Adrenal gland (tissue), 12 donors: Measurements from ENCODE around the gene ATP8A2. TPM values are rescaled to one million over a fixed set of nuclear protein-coding genes. Genes with fewer than 3 reads are reported as not detected.

Experiments
- DNase-seq, 7 donors: peaks; one replicate each; pipeline ENCODE4 v3.0.0-alpha.2; 2019 to 2020
- H3K27ac ChIP-seq, 5 donors: fragments of 200-600 bp; sonication (generic) in 4 of 5; 1 replicate in 3 of 5; 2 replicates in 2 of 5; pipeline versions ENCODE4 v1.5.1 to v1.8.0; 2016 to 2020; ENCODE audit warnings: mild to moderate bottlenecking in 1 of 5
- H3K27me3 ChIP-seq: fragments of 200-600 bp; 2 replicates; pipeline ENCODE4 v1.8.0; 2021
- H3K36me3 ChIP-seq, 2 donors: fragments of 200-600 bp; replicated peaks in 1 of 2; 1 replicate in 1 of 2; 2 replicates in 1 of 2; pipeline versions ENCODE4 v1.5.1 to v1.8.0; 2018 to 2022
- H3K4me1 ChIP-seq, 2 donors: fragments of 200-600 bp; replicated peaks in 1 of 2; 1 replicate in 1 of 2; 2 replicates in 1 of 2; pipeline versions ENCODE4 v1.5.1 to v1.8.0; 2018 to 2021
- H3K4me3 ChIP-seq, 4 donors: fragments of 200-600 bp; sonication (generic) in 3 of 4; one replicate each; pipeline ENCODE4 v1.5.1; 2016 to 2018
- H3K9me3 ChIP-seq, 3 donors: fragments of 200-600 bp; sonication (generic) in 1 of 3; replicated peaks in 1 of 3; 1 replicate in 2 of 3; 2 replicates in 1 of 3; pipeline versions ENCODE4 v1.5.1 to v1.8.0; 2016 to 2021
- POLR2A ChIP-seq, 2 donors: fragments of 450-650 bp; IDR thresholded peaks; one replicate each; pipeline ENCODE4 v1.6.1; 2017; ENCODE audit warnings: antibody characterized with exemption in 2 of 2, mild to moderate bottlenecking in 2 of 2, moderate library complexity in 1 of 2
- WGBS, 4 donors: extraction: QIAGEN DNeasy Blood & Tissue Kit in 2 of 4; methylation state at CpG; one replicate each; pipeline versions ENCODE4 v1.1.5 to v1.1.7; 2013 to 2017; 5-methylcytosine and 5-hydroxymethylcytosine counted together
- intact Hi-C, 2 donors: fragments of 100-400 bp; cut with DNase I; formaldehyde crosslinking; loops; one replicate each; pipeline versions ENCODE4 v1.14.1 to v1.15.0; 2022 to 2023
- polyA plus RNA-seq, 3 donors: library from polyadenylated mRNA; stranded (reverse); fragments of 200-250 nt in 2 of 3; fragments of 350-450 nt in 1 of 3; fragmentation: Illumina TruSeq in 1 of 3; extraction: RNeasy Lipid Tissue Mini Kit (QIAGEN cat#74804) in 1 of 3; gene quantifications; one replicate each; pipeline ENCODE4 v1.2.3, GENCODE V29; 2013 to 2014
- total RNA-seq, 9 donors: library from RNA; depleted of rRNA in 4 of 9; stranded (reverse); fragments of >200 nt in 4 of 9; fragments of 120-200 nt in 1 of 9; fragmentation: NEBNext Ultra II Directional in 1 of 9; extraction: Animal tissue kit (Norgen Biotek cat#: 25700) in 1 of 9; gene quantifications; one replicate each; pipeline versions ENCODE4 v1.1.0 to v1.2.4, GENCODE V29; 2013 to 2023
- TF ChIP-seq, protein P1 (sequence below), 6 experiments: fragments of 450-650 bp in 4 of 6; fragments of 200-600 bp in 2 of 6; sonication (generic) in 1 of 6; IDR thresholded peaks; 1 replicate in 5 of 6; 2 replicates in 1 of 6; pipeline versions ENCODE4 v1.5.1 to v1.8.0; 2016 to 2021; ENCODE audit warnings: antibody characterized with exemption in 6 of 6, mild to moderate bottlenecking in 2 of 6, moderate library complexity in 1 of 6
- donor health status: healthy with polysubstance abuse.
- donor health status: Bipolar disorder and iron deficiency.
- donor health status: DM: yes; HTN: yes; CAD: no.
- donor health status: DM: no; HTN: no; CAD: no.
- donor health status: DM: no; HTN: no; CAD: no.
- donor health status: DM: yes; HTN: yes; CAD: no.

ATP8A2 gene
- total and polyA plus RNA-seq, 12 donors: 0.77 to 14.0 (median 4.3) TPM

DNA sequence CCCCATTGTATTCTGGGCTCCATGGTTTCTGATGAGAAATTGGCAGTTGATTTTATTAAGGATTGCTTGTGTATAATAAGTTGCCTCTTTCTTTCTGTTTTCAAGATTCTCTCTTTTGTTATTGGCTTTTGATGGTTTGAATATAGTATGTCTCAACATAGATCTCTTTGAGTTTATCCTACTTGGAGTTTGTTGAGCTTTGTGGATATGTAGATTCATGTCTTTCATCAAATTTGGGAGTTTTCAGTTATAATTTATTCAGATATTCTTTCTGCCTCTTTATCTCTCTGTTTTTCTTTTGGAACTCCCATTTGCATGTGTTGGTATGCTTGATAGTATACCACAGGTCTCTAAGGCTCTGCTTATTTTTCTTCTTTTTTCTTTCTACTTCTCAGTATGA lies 296.6 kb downstream of the ATP8A2 start:
- DNase-seq: no peak
- H3K36me3 ChIP-seq: no peaks in the 10 kb centered on the region
- H3K9me3 ChIP-seq: peaks cover 0 to 4% (median 0%) of the 10 kb centered on the region in 3 donors
- no peak overlapping the region for H3K27ac ChIP-seq
- no peak overlapping the region for H3K4me3 ChIP-seq
- no peaks in the 10 kb centered on the region for H3K4me1 ChIP-seq
- TF ChIP-seq, protein P1, sequence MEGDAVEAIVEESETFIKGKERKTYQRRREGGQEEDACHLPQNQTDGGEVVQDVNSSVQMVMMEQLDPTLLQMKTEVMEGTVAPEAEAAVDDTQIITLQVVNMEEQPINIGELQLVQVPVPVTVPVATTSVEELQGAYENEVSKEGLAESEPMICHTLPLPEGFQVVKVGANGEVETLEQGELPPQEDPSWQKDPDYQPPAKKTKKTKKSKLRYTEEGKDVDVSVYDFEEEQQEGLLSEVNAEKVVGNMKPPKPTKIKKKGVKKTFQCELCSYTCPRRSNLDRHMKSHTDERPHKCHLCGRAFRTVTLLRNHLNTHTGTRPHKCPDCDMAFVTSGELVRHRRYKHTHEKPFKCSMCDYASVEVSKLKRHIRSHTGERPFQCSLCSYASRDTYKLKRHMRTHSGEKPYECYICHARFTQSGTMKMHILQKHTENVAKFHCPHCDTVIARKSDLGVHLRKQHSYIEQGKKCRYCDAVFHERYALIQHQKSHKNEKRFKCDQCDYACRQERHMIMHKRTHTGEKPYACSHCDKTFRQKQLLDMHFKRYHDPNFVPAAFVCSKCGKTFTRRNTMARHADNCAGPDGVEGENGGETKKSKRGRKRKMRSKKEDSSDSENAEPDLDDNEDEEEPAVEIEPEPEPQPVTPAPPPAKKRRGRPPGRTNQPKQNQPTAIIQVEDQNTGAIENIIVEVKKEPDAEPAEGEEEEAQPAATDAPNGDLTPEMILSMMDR (IDR thresholded peaks at IDR 0.05): no peak
- no peak for TF ChIP-seq POLR2A (IDR thresholded peaks at IDR 0.05)
- no peaks in the 10 kb centered on the region for H3K27me3 ChIP-seq
- intact Hi-C loops: no loop called here

DNA sequence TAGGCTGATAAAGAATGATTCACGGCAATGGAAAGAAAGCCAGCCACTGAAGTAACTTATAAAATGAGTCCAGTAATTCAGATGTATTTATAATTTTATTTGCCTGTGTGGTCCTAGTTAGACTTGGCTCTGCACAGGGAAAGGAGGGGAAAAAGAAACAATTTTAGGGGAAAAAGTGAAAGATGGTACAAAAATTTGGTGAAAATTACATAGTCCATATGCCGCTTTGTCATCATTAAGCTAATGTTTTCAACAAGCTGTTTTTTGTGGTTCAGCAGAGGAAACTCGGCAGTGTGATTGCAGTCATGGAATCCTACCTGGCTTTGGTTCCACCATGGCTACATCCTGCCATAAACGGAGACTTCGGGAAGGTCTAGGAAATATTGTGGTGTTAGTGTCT lies 301.9 kb downstream of the ATP8A2 start:
- no peak overlapping the region for H3K4me3 ChIP-seq
- no peaks in the 10 kb centered on the region for H3K4me1 ChIP-seq
- WGBS, 4 donors: 85 to 92% (median 90%) methylated on average over 5 of the region's 5 CpGs
- H3K9me3 ChIP-seq: peaks cover 0 to 4% (median 0%) of the 10 kb centered on the region in 3 donors
- H3K27ac ChIP-seq: no peak overlapping the region
- DNase-seq: no peak
- intact Hi-C loops: no loop called here
- H3K36me3 ChIP-seq: no peaks in the 10 kb centered on the region
- TF ChIP-seq, protein P1 (IDR thresholded peaks at IDR 0.05): no peak
- no peak for TF ChIP-seq POLR2A (IDR thresholded peaks at IDR 0.05)
- H3K27me3 ChIP-seq: no peaks in the 10 kb centered on the region

DNA sequence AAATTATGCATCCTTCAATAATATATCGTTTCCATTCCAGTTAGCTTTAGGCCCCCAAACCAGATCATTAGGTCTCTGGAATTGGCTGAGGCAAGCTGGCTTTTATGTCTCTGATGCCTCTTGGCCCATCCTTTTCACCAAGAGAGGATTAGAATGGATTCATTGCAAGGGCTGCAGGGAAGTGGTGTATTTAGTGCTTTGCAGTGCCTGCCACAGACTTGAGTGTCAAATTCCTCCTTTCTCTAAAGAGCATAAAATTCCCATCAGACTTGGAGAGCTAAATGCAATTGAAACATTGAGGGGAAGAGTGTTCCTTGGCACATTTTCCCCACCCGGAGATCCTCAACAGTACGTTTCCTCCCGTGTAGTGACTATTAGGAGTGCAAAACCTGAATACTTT lies 302.6 kb downstream of the ATP8A2 start:
- Histone ChIP-seq H3K27me3 (no peaks in the 10 kb centered on the region), H3K4me1 (no peaks in the 10 kb centered on the region), H3K36me3 (no peaks in the 10 kb centered on the region), H3K4me3 (no peak overlapping the region), H3K9me3 (no peaks in the 10 kb centered on the region), H3K27ac (no peak overlapping the region)
- WGBS, 4 donors: 79 to 91% (median 87%) methylated on average over 4 of the region's 4 CpGs
- intact Hi-C loops: no loop called here
- no peak for DNase-seq
- TF ChIP-seq, protein P1 (IDR thresholded peaks at IDR 0.05): no peak
- TF ChIP-seq POLR2A (IDR thresholded peaks at IDR 0.05): no peak

DNA sequence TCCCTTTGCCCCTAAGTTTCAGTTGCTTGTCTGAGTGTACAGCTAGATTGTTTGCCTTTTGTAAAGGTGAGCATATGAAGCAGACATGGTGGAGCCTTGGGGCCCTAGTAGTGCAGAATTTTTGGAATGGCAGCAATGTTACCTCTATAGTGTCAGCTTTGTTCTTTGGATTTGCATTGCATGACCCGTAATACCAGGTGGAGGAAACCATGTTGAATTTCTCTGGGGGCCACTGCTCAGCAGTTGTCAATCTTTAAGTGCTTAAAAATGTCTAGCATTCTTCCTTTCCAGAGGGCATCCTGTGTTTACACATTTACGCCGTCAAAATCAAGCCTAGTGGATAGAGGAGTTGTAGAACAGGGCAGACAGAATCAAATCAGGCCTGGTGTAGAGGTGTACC lies 303.3 kb downstream of the ATP8A2 start:
- H3K36me3 ChIP-seq: no peaks in the 10 kb centered on the region
- TF ChIP-seq, protein P1 (IDR thresholded peaks at IDR 0.05): no peak
- TF ChIP-seq POLR2A (IDR thresholded peaks at IDR 0.05): no peak
- H3K4me3 ChIP-seq: no peak overlapping the region
- no peaks in the 10 kb centered on the region for H3K9me3 ChIP-seq
- intact Hi-C loops: no loop called here
- WGBS, 4 donors: 73 to 98% (median 81%) methylated on average over 3 of the region's 3 CpGs
- H3K27ac ChIP-seq: no peak overlapping the region
- H3K27me3 ChIP-seq: no peaks in the 10 kb centered on the region
- DNase-seq: no peak
- no peaks in the 10 kb centered on the region for H3K4me1 ChIP-seq
